ENCODE data around the gene FAM120A. TPM values are rescaled to one million over a fixed set of nuclear protein-coding genes. Genes with fewer than 3 reads are reported as not detected.

FAM120A gene
- total RNA-seq, 2 donors from 2014 or later, result 56.8 to 77.5 TPM

DNA sequence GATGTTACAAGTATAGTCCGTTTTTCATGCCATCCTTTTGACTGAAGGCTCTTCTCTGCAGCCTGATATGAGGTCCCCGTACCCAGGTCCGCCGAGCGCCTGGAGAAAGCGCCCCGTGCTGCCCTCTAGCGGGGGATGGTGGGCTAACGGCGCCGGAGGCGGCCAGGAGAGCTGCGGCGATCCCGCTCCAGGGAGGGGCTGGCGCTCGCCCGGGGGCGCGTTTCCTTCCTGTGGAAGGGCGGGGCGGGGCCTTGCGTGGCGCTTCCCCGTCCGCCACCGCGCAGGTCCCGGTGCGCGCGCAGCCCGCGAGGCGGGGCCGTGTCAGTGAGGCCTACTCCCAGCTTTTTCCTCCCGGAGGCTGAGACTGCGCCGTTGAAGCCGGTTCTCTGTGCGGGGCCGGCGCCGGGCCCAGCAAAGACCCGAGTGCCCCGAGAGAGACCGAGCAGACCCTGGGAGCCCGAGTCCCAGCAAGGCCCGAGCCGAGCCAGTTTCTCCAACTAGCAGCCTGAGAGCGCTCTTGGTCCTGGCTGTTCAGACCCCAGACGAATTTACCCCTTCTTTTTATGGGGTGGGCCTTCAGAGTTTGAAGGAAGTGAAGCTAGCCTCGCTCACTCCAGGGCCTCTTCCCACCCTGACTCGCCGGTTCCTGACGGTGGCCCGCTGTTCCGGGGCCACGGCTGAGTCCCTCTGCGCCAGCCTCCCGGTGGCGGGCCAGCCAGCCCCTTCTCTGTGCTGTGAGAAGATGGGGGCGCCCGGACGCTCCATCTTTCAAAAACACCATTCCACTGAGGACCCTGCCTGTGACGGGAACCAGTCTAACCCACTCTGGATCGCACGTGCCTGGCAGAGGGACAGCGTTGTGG is 115.2 kb downstream of the FAM120A start:
- H3K27me3 ChIP-seq, result no peaks in the 10 kb centered on the region
- H3K4me3 ChIP-seq, result no peak overlapping the region
- ATAC-seq (peak; percentile 97), DNase-seq (peak; percentile 98 to 99 (median 99))
- no peaks in the 10 kb centered on the region for H3K9me3 ChIP-seq
- 0 to 2% methylated on average over 5 to 69 of the region's 69 CpGs for WGBS, 2 donors
- H3K4me1 ChIP-seq, result peaks cover 13% of the 10 kb centered on the region
- H3K27ac ChIP-seq, result peak overlapping the region; percentile 87 to 92 (median 88)
- H3K36me3 ChIP-seq (replicated peaks in 1 of 2; ENCODE audit: insufficient read depth in 1 of 2, low read depth in 2 of 2), result peaks cover 7 to 9% of the 10 kb centered on the region in 2 donors
- TF ChIP-seq CTCF (IDR thresholded peaks at IDR 0.05) (peak; percentile 90 to 99 (median 97)), POLR2A (IDR thresholded peaks at IDR 0.05) (peak; percentile 81 to 94 (median 92))
- intact Hi-C loops (cut with DNase I), result no loop called here

DNA sequence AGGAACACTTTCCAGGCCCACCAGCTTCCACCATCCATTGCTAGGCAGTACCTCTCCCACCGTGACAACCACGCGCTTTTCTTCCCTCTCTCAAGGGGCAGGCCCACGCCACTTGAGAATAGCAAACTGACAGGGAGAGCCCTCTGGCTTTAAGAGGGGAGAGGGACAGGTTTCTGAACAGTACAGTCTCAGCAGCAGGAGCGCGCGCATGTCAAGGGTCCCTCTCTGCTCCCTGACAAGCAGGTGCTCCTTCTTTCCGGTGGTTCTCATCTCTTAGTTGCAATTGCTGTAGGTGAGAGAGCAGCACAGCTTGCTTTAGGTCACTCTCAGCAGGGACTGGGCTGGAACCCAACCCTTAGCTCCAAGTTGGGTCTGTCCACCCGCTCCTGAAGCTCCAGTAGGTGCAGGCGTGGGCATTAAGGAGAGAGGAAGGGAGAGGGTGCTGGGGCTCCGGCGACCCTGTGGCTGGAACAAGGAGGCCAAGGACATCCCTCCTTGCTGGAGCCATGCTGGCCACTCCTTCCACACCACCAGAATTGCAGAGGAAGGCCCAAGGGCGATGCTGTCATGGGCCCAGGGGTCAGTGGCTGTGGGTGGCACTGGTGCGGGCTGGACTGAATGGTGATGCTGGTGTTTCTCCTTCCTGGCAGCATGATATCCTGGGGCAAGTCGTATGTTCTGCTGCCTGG is 115.9 kb downstream of the FAM120A start:
- ATAC-seq (peak; percentile 0), DNase-seq (no peak)
- H3K27me3 ChIP-seq, result no peaks in the 10 kb centered on the region

GRCh38 chr9:93568169-93568568 is 116.7 kb downstream of the FAM120A start:
- Histone ChIP-seq H3K27ac (no peak overlapping the region), H3K4me1 (peaks cover 13% of the 10 kb centered on the region), H3K4me3 (no peak overlapping the region), H3K27me3 (no peaks in the 10 kb centered on the region), H3K9me3 (no peaks in the 10 kb centered on the region), H3K36me3 (replicated peaks in 1 of 2; ENCODE audit: insufficient read depth in 1 of 2, low read depth in 2 of 2) (peaks cover 0 to 6% of the 10 kb centered on the region in 2 donors)
- ATAC-seq (no peak), DNase-seq (no peak)
- 94 to 97% methylated on average over 5 of the region's 5 CpGs for WGBS, 2 donors
- intact Hi-C loops (cut with DNase I), result no loop called here
- TF ChIP-seq CTCF (IDR thresholded peaks at IDR 0.05), result no peak
- no peak for TF ChIP-seq POLR2A (IDR thresholded peaks at IDR 0.05)

More for the DNA sequence above, 115.9 kb downstream of the FAM120A start:
- Histone ChIP-seq H3K36me3 (replicated peaks in 1 of 2; ENCODE audit: insufficient read depth in 1 of 2, low read depth in 2 of 2) (peaks cover 2 to 7% of the 10 kb centered on the region in 2 donors), H3K4me3 (no peak overlapping the region), H3K27ac (peak overlapping the region; percentile 87 to 92 (median 88)), H3K4me1 (peaks cover 13% of the 10 kb centered on the region), H3K9me3 (no peaks in the 10 kb centered on the region)
- WGBS, 2 donors, result 60 to 63% methylated on average over 13 to 14 of the region's 15 CpGs
- TF ChIP-seq CTCF (IDR thresholded peaks at IDR 0.05) (no peak), POLR2A (IDR thresholded peaks at IDR 0.05) (no peak)
- intact Hi-C loops (cut with DNase I), result no loop called here

DNA sequence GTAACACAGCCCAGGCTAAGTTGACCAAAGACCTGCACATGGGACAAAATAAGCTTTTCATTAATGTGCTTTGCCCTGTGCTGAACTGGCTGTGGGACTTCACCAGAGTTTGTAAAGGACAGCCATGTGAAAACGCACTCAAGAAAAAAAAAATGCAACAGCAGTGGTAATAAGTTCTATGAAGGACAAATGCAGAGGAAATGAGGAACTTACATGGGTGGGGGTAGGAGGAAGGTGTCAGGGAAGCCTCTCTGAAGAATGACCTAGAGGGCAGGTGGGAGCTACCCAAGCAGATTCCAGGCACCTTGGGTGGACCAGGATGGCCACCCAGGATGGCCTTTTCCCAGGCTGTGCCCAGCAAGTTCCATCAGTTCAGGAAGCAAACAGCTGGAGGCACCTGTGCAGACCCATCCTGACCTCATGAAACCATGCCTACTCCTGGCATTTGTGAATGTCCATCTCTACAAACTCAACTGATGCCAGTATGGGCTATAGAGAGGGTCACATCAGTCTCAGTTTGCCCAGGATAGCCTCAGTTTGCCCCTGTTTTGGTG is 118.2 kb downstream of the FAM120A start:
- 53 to 90% methylated on average over 1 of the region's 1 CpG for WGBS, 2 donors
- intact Hi-C loops (cut with DNase I), result no loop called here
- DNase-seq (no peak), ATAC-seq (no peak)
- peaks cover 13% of the 10 kb centered on the region for H3K4me1 ChIP-seq
- no peak overlapping the region for H3K4me3 ChIP-seq
- no peaks in the 10 kb centered on the region for H3K9me3 ChIP-seq
- no peaks in the 10 kb centered on the region for H3K36me3 ChIP-seq (replicated peaks in 1 of 2; ENCODE audit: insufficient read depth in 1 of 2, low read depth in 2 of 2)
- TF ChIP-seq CTCF (IDR thresholded peaks at IDR 0.05), result no peak
- no peak for TF ChIP-seq POLR2A (IDR thresholded peaks at IDR 0.05)
- no peak overlapping the region for H3K27ac ChIP-seq
- H3K27me3 ChIP-seq, result no peaks in the 10 kb centered on the region

Data from body of pancreas (tissue), 4 donors.